HCT116 (cell line): Measurements from ENCODE around the gene SYNGAP1. TPM values are rescaled to one million over a fixed set of nuclear protein-coding genes. Genes with fewer than 3 reads are reported as not detected.

ENCODE experiments used
- ATAC-seq: fragments of 200-7000 bp; cut with Tn5 transposase; 2 replicates; pipeline ENCODE4 v1.9.1; 2020; ENCODE audit warnings: mild to moderate bottlenecking, moderate library complexity
- BruUV-seq: library from RNA; stranded (reverse); fragments of 400-500 nt; replicated peaks from 2 replicates; lab custom pipeline; 2021; lab: Mats Ljungman, UMichigan
- CTCF ChIA-PET: fragments of 300-600 bp; sonication (Branson Sonifier 250); formaldehyde crosslinking; loops from one replicate; lab custom pipeline; 2021; ENCODE audit warnings: antibody characterized with exemption; lab: Charles Lee
- POLR2A ChIA-PET: fragments of 300-600, 350-600 bp; sonication (Branson Sonifier 250); formaldehyde crosslinking; loops from one replicate; lab custom pipeline; 2021; ENCODE audit warnings: antibody characterized with exemption; lab: Charles Lee
- RAD21 ChIA-PET, 2 experiments: fragments of 300-600 bp; sonication (Branson Sonifier 250); formaldehyde crosslinking; loops; one replicate each; lab custom pipeline; 2023; ENCODE audit warnings: low total read pairs in 2 of 2; ENCODE audit not compliant: uncharacterized antibody in 2 of 2, unreplicated experiment in 2 of 2, low non-redundant PET in 1 of 2; lab: Charles Lee
- DNase-seq: peaks from one replicate; pipeline ENCODE4 v3.0.0-alpha.2; 2010; ENCODE audit warnings: low read depth, low spot score
- H2AFZ ChIP-seq: fragments of 200-600 bp; shearing (Covaris generic), sonication (generic); 2 replicates; pipeline ENCODE4 v1.6.1; 2017; ENCODE audit warnings: low read depth, mixed run types, mixed read lengths, antibody characterized with exemption, low read length; ENCODE audit not compliant: poor library complexity, severe bottlenecking
- H3K27ac ChIP-seq: 2 replicates; pipeline ENCODE4 v1.5.1; 2012; ENCODE audit warnings: low read depth, low read length
- H3K27me3 ChIP-seq: fragments of 200-600 bp; sonication (generic); 2 replicates; pipeline ENCODE4 v1.6.1; 2016; ENCODE audit warnings: mixed run types, low read length, mixed read lengths; ENCODE audit not compliant: insufficient read depth
- H3K36me3 ChIP-seq, 2 experiments: fragments of 200-500 bp in 1 of 2; fragments of 200-600 bp in 1 of 2; sonication (Bioruptor generic) in 1 of 2; sonication (generic) in 1 of 2; 2 replicates each; pipeline versions ENCODE4 v1.5.1 to v1.6.1; 2014 to 2016; ENCODE audit warnings: low read length in 2 of 2, inconsistent platforms in 1 of 2, mixed read lengths in 1 of 2, mixed run types in 1 of 2; ENCODE audit not compliant: insufficient read depth in 2 of 2, control insufficient read depth in 1 of 2
- H3K4me1 ChIP-seq, 2 experiments: fragments of 200-600 bp in 1 of 2; sonication (generic) in 1 of 2; 2 replicates each; pipeline versions ENCODE4 v1.5.1 to v1.6.1; 2012 to 2017; ENCODE audit warnings: low read length in 2 of 2, inconsistent platforms in 1 of 2, mild to moderate bottlenecking in 1 of 2, mixed read lengths in 1 of 2, mixed run types in 1 of 2, moderate library complexity in 1 of 2; ENCODE audit not compliant: insufficient read depth in 2 of 2, control insufficient read depth in 1 of 2
- H3K4me2 ChIP-seq: fragments of 200-600 bp; sonication (generic); 2 replicates; pipeline ENCODE4 v1.6.1; 2017; ENCODE audit warnings: mixed run types, low read length, mixed read lengths
- H3K4me3 ChIP-seq, 2 experiments: fragments of 200-600 bp in 1 of 2; sonication (generic) in 1 of 2; replicated peaks in 1 of 2; 2 replicates each; pipeline ENCODE4 v1.5.1; 2011 to 2016; ENCODE audit warnings: low read length in 2 of 2, control low read depth in 1 of 2, low read depth in 1 of 2, mild to moderate bottlenecking in 1 of 2, mixed read lengths in 1 of 2, mixed run types in 1 of 2
- H3K79me2 ChIP-seq: fragments of 200-600 bp; sonication (generic); 2 replicates; pipeline ENCODE4 v1.6.1; 2017; ENCODE audit warnings: mild to moderate bottlenecking, mixed run types, low read length, moderate library complexity, mixed read lengths; ENCODE audit not compliant: insufficient read depth
- H3K9ac ChIP-seq: fragments of 200-600 bp; sonication (generic); 2 replicates; pipeline ENCODE4 v1.6.1; 2016; ENCODE audit warnings: low read length, mixed read lengths
- H3K9me2 ChIP-seq: fragments of 200-600 bp; sonication (generic), shearing (Covaris generic); 2 replicates; pipeline ENCODE4 v1.6.1; 2017; ENCODE audit warnings: mixed run types, mild to moderate bottlenecking, moderate library complexity; ENCODE audit not compliant: insufficient read depth
- H3K9me3 ChIP-seq, 2 experiments: fragments of 200-500 bp in 1 of 2; fragments of 200-600 bp in 1 of 2; sonication (Bioruptor generic) in 1 of 2; sonication (generic) in 1 of 2; 2 replicates each; pipeline ENCODE4 v1.6.1; 2014 to 2017; ENCODE audit warnings: low read length in 2 of 2, mixed read lengths in 2 of 2, inconsistent platforms in 1 of 2, low read depth in 1 of 2, mild to moderate bottlenecking in 1 of 2, mixed run types in 1 of 2, moderate library complexity in 1 of 2; ENCODE audit not compliant: control insufficient read depth in 1 of 2, insufficient read depth in 1 of 2
- H4K20me1 ChIP-seq: fragments of 200-600 bp; sonication (generic), shearing (Covaris generic); 2 replicates; pipeline ENCODE4 v1.6.1; 2017; ENCODE audit warnings: mixed run types, mild to moderate bottlenecking, moderate library complexity; ENCODE audit not compliant: insufficient read depth
- CTCF ChIP-seq, 3 experiments: fragments of 200-600 bp in 1 of 3; sonication (generic) in 1 of 3; IDR thresholded peaks in 2 of 3; conservative IDR thresholded peaks in 1 of 3; 2 replicates each; pipeline ENCODE4 v1.5.1; 2012 to 2017; ENCODE audit warnings: low read depth in 2 of 3, low read length in 2 of 3, antibody characterized with exemption in 1 of 3, borderline replicate concordance in 1 of 3, control low read depth in 1 of 3, mild to moderate bottlenecking in 1 of 3, mixed read lengths in 1 of 3, mixed run types in 1 of 3, moderate library complexity in 1 of 3; ENCODE audit not compliant: insufficient read depth in 1 of 3
- EZH2 ChIP-seq: fragments of 200-600 bp; sonication (generic); IDR thresholded peaks from 2 replicates; pipeline ENCODE4 v1.6.1; 2017; ENCODE audit warnings: antibody characterized with exemption, mixed run types
- FOSL1 ChIP-seq: IDR thresholded peaks from 2 replicates; pipeline ENCODE4 v1.6.1; 2012; ENCODE audit warnings: low read depth
- POLR2A ChIP-seq: IDR thresholded peaks from 2 replicates; pipeline ENCODE4 v1.7.0; 2011; ENCODE audit warnings: borderline replicate concordance; ENCODE audit not compliant: insufficient read depth, insufficient read length; ENCODE audit errors: extremely low read depth
- REST ChIP-seq: IDR thresholded peaks from 2 replicates; pipeline ENCODE4 v1.6.1; 2012; ENCODE audit warnings: low read depth
- SIN3A ChIP-seq: IDR thresholded peaks from 2 replicates; pipeline ENCODE4 v1.6.1; 2012; ENCODE audit warnings: low read depth
- SP1 ChIP-seq: IDR thresholded peaks from 2 replicates; pipeline ENCODE4 v1.6.1; 2012; ENCODE audit warnings: low read depth
- TCF7L2 ChIP-seq: IDR thresholded peaks from 2 replicates; pipeline ENCODE4 v1.7.0; 2011; ENCODE audit warnings: borderline replicate concordance, inconsistent platforms; ENCODE audit not compliant: insufficient read depth, insufficient read length; ENCODE audit errors: extremely low read depth
- YY1 ChIP-seq: IDR thresholded peaks from 2 replicates; pipeline ENCODE4 v1.6.1; 2011; ENCODE audit warnings: low read length, low read depth, moderate library complexity, mild to moderate bottlenecking; ENCODE audit not compliant: insufficient replicate concordance; ENCODE audit errors: extremely low read depth
- ZBTB33 ChIP-seq: IDR thresholded peaks from 2 replicates; pipeline ENCODE4 v1.6.1; 2011; ENCODE audit warnings: mild to moderate bottlenecking, low read length, moderate library complexity; ENCODE audit not compliant: insufficient replicate concordance; ENCODE audit errors: extremely low read depth
- ZNF274 ChIP-seq: fragments of 200-500 bp; sonication (Bioruptor generic); IDR thresholded peaks from 2 replicates; pipeline ENCODE4 v1.6.1; 2014; ENCODE audit warnings: mild to moderate bottlenecking, low read depth, low read length, inconsistent platforms
- intact Hi-C: fragments of 100-400 bp; cut with micrococcal nuclease; formaldehyde crosslinking; loops from 2 replicates; pipeline ENCODE4 v1.10.0; 2022
- total RNA-seq: library from RNA; stranded (reverse); gene quantifications from one replicate; pipeline ENCODE4 v1.2.1, GENCODE V29; 2021; ENCODE audit not compliant: unreplicated experiment

SYNGAP1 gene
- total RNA-seq, 1 experiment from 2014 or later, result 11.5 TPM

GRCh38 chr6:33440649-33441309, 20.9 kb downstream of the SYNGAP1 start:
- ChIA-PET CTCF (interaction anchor here (0.7 kb wide), 1 partner anchor 10 kb away, joined by 3 read pairs; no protein-coding TSS in a partner anchor), POLR2A (no interaction called here), RAD21 (no interaction called here)
- peaks cover 0 to 6% of the 10 kb centered on the region in 2 experiments; a peak in 2 of 4 replicates for H3K4me1 ChIP-seq
- no peaks in the 10 kb centered on the region for H3K9me3 ChIP-seq
- DNase-seq (no peak), ATAC-seq (no peak)
- intact Hi-C loops, result no loop called here
- no peak overlapping the region for H3K27ac ChIP-seq
- H3K27me3 ChIP-seq, result no peaks in the 10 kb centered on the region
- peaks cover 2 to 7% of the 10 kb centered on the region in 2 experiments; a peak in 2 of 4 replicates for H3K36me3 ChIP-seq
- no peaks in the 10 kb centered on the region for H3K79me2 ChIP-seq
- no peaks in the 10 kb centered on the region for H4K20me1 ChIP-seq
- TF ChIP-seq YY1 (no peak), SP1 (no peak), REST (no peak), ZNF274 (no peak), POLR2A (no peak), ZBTB33 (no peak), TCF7L2 (no peak), SIN3A (no peak), FOSL1 (no peak), EZH2 (no peak), CTCF (IDR thresholded peaks at IDR 0.05 in 2 of 3, conservative IDR thresholded peaks at IDR 0.05 in 1 of 3; ENCODE audit: borderline replicate concordance in 1 of 3, insufficient read depth in 1 of 3, low read depth in 2 of 3, low read length in 2 of 3) (no peak)
- BruUV-seq, result no TSS peak
- H3K9me2 ChIP-seq, result no peaks in the 10 kb centered on the region
- H3K4me2 ChIP-seq, result no peak overlapping the region
- no peak overlapping the region for H3K4me3 ChIP-seq
- no peak overlapping the region for H2AFZ ChIP-seq
- H3K9ac ChIP-seq, result no peak overlapping the region
